NCI-H526 treated with DMSO at 0.1 percent for 48 hours (cell line): ENCODE results near the gene HDAC7.
A peak's percentile ranks its signal among the peaks of the same experiment; 100 is the strongest.

Source experiments
- DNase-seq: peaks from one replicate; lab custom pipeline; 2025; lab: John Stamatoyannopoulos, UW

HDAC7 gene

DNA sequence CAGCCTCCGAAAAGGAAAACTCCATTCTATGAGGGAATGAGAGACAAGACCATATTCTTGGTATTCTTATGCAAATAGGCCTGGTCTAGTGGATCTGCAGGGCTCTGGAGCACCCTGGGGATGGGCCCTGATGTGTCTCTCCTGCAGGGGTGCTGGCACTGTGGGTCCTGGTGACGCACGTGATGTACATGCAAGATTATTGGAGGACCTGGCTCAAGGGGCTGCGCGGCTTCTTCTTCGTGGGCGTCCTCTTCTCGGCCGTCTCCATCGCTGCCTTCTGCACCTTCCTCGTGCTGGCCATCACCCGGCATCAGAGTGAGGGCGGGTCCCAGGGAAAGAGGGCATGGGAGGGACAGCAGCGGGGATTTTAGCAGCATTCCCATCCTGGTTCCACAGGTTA is 40.8 kb downstream of the HDAC7 start:
- no peak for DNase-seq

GRCh38 chr12:47777741-47778558 is 41.8 kb downstream of the HDAC7 start:
- no peak for DNase-seq

- DNase-seq, result no peak
Observed at GRCh38 chr12:47777151-47777550, 42.6 kb downstream of the HDAC7 start.

GRCh38 chr12:47776471-47777143 is 43.1 kb downstream of the HDAC7 start:
- DNase-seq, result no peak

DNA sequence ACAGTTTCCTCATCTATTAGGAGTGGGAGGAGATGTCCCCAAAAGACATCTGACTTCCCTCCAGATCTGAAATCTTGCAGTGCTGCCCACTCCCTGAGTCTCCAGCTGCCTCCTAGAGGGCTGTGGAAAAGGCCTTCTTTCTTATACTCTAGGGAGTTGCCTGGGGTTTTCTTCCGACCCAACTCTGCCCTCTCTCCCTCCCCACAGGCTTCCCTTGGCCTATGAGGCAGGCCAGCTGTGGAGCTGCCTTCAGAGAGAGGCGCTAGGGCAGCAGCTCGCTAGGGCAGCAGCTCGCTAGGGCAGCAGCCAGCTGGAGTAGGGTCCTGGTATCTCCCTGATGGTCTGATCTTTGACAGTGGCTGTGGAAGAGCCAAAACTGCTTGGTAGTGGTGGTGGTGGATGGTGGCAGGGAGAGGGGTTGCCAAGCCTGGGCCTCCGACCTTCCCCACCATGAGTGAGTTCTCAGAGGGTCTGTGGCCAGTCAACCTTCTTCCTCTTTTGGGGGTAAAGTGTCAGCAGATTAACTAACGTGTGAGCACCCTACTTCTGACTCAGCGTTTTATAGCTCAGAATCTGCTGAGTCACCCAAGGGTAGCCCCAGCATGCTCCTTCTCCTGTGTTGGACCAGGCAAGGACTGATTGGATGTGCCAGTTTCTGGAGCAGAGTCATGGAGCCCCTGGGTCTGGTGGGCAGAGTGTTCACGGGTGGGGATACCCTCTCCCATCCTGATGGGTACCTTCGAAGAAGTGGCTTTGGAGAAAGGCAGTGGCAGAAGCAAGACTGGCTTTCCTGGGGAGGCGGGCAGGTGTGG is 44.4 kb downstream of the HDAC7 start:
- DNase-seq, result no peak

DNA sequence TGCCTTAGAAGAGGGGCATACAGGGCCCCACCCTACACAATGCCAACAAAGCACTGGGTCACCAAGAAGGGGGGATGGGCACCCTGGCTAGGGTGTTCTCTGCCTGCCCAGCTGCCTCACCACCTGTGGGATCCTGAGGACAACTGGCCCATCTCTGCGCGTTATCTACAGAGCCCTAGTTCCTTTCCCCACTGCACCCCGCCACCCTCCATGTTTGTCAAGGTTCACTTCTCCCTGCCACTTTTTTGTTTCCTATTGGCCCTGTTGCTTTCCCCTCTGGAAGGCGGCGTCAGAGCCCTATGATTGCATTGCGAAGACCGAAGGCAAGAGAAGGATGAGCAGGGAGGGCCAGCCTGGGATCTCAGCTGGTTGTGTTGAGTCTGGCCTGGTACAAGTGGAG is 45.0 kb downstream of the HDAC7 start:
- no peak for DNase-seq

GRCh38 chr12:47773858-47774580 is 45.7 kb downstream of the HDAC7 start:
- no peak for DNase-seq

DNA sequence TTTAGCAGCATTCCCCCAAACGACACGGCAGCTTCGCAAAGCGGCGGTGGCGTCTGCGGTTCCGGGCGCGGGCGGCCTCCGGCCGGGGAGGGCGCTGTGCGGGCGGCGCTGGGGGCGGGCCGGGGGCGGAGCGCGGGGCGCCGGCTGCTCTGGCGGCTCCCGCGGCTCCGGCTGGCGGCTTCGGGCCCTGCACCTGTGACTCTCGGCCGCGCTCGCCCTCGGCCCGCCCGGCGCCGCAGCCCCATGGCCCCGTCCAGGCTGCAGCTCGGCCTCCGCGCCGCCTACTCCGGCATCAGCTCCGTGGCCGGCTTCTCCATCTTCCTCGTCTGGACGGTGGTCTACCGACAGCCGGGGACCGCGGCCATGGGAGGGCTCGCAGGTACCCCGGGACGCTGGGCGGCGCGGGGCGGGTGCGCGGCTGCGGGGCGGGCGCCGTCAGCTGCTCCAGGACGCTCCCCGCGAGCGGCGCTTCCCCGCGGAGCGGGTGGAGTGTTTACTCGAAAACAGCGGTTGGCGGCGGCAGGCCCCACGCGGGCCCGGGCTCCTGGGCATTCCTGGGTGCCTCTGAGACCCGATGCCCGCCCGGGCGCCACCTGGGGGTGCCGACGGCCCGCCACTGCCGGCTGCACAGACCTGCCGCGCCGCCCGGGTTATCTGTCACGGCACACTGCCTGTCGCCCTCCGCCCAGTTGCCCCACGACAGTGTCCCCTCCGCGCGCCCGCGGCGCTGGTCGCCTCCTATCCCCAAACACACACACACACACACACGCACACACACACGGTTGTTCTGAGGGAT is 46.4 kb downstream of the HDAC7 start, which contains the start of gene SLC48A1:
Gene SLC48A1 (plus strand): TSS at position 177 of the 796 bp plus-strand sequence. CDS start 67 bp downstream, at position 244.
- peak; percentile 45 for DNase-seq

GRCh38 chr12:47772738-47773061 is 47.0 kb downstream of the HDAC7 start:
- DNase-seq, result no peak

- no peak for DNase-seq
Observed at GRCh38 chr12:47772094-47772660, 47.5 kb downstream of the HDAC7 start.

- DNase-seq, result no peak
Observed at GRCh38 chr12:47771304-47771703, 48.4 kb downstream of the HDAC7 start.

- no peak for DNase-seq
Observed at GRCh38 chr12:47770086-47770726, 49.5 kb downstream of the HDAC7 start.

- no peak for DNase-seq
Observed at GRCh38 chr12:47769234-47770085, 50.2 kb downstream of the HDAC7 start.

GRCh38 chr12:47768323-47768811 is 51.3 kb downstream of the HDAC7 start:
- no peak for DNase-seq

DNA sequence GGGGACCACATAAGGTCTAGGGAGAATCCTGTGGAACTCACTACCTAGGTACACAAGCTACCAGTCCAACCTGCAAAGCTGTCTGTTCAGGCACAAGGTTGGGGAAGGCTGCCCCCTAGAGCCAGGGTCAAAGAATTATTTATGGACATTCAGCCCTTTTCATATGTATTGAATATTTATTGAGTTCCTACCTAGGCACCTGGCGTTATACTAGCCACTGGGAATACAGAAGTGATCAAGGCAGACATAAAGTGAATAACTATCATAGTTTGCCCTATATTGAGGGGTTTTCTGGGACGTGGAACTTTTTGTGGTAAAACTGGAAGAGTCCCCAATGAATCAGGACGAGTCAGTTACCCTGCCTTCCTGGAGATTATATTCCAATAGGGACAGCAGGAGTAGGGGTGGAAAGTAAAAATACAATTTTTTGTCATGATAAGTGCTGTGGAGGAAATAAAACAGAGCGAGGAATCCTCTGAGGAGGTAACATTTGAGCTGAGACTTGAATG is 52.4 kb downstream of the HDAC7 start:
- DNase-seq, result peak; percentile 8

GRCh38 chr12:47766502-47767215 is 53.0 kb downstream of the HDAC7 start:
- DNase-seq, result no peak

- DNase-seq, result no peak
Observed at GRCh38 chr12:47763481-47764346, 56.0 kb downstream of the HDAC7 start.
